DMS153 (cell line): ENCODE data around the gene TAX1BP3.

Experiments used
- DNase-seq: peaks from one replicate; lab custom pipeline; 2025; lab: John Stamatoyannopoulos, UW

TAX1BP3 gene

DNA sequence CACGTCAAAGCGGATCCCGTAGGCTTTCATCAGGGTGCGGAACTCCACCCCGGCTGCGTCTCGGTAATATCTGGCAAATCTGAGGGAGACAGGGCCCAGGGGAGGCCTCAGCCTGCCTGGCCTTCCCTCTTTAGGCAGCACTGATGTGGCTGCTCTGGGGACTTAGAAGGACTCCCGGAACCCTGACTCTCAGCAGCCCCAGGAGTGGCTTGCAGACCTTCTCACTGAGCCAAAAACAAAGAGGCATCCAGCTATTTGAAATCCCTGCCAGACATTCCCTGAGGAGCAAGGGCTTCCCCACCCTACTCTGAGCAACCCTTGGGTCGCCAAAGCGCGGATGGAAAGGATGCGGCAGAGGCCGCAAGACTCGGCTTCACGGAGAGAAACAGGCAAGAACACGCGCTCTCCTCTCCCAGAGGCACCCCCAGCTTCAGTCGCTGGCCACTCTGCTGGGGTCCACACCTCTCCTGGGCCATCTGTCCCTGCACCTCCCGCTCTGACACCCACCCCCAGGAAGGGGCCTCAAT, 19.7 kb upstream of the TAX1BP3 start:
- DNase-seq = no peak

DNA sequence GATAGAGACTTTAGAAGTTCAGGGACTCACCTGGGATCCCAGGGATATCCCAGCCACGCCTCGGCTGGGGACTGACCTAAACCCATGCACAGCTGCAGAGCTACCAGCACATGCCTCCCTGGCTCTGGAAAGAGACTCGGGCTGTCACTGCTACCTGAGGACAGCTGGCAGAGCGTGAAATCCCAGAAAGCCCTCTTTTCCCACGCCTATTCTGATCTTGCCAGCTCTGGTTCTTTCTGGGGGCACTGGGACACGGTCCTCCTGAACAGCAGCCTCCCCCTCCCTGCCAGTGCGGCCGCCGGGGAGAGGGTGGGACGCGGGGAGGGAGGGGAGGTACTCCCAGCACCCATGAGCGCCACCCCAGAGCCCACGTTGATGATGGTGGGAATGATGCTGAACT, 16.8 kb upstream of the TAX1BP3 start:
- no peak for DNase-seq

DNA sequence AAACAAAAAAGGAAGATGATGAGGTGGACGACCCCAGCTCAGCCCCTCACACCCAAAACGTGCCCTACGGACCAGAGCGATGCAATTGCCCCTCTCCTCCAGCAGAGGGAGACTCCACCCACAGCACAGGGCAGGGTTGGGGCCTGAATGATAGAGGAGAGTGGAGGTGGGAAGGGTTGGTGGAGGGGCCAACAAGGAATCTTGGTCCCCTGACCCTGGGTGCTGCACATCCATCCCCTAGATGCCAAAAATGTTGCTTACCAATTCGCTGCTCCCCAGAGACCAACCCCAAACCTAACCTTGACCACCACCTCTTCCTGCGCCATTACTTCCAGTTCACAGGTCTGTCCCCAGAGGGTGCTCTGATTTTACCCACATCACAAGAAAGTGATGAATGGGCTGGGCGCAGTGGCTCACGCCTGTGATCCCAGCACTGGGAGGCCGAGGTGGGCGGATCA, 14.7 kb upstream of the TAX1BP3 start:
- no peak for DNase-seq

DNA sequence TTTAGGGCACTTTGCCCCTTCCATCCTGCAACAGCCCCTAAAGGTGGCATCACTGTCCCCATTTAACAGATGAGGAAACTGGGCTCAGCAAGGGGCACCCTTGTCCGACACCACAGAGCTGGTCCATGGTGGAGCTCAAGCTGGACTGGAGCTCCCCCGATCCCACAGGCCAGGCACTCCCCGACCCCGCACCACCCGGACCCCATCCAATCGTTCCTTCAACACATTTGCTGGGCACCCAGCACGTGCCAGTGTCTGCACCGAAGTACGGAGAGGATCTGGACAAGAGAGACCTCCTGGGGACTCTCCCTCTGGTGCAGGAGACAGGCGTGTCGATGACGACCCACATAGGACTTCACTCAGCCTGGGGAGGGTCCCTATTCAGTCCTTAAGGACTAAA, 13.7 kb upstream of the TAX1BP3 start:
- no peak for DNase-seq

DNA sequence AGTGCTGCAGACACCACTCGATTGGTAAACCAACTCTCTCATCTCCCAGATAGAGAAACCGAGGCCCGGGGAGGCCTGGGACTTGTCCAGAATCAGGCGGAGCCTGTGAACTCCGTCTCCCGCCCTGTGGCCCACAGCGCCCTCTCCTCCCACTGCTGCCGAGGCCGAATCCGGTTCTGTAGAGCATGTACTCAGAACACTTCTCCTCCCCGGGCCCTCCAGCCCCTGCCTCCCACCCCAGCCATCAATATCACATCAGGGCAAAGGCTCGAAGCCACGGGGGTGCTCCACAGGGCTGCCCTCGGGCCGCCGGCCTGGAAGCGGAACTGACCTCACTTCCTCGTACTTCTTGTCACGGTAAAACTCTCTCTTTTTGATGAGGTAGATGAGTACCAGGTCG, 13.2 kb upstream of the TAX1BP3 start:
- DNase-seq = no peak

DNA sequence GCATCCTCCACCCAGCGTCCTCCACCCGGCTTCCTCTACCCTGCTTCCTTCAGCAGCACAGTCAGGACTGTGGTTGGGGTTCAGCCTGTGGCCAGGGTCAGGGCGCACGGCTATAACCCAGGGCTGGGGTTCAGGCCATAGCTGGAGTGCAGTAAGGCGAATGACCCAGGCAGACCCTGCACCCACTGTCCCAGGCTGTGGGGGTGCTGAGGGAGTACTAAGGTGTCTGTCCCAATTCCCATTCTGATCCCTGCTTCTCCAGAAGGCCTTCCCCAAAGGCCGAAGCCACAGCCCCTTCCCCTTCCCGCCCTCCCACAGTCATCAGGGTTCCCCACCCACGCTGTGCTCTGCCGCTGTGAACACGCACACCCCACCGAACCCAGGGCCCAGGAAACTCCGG, 12.7 kb upstream of the TAX1BP3 start:
- no peak for DNase-seq

DNA sequence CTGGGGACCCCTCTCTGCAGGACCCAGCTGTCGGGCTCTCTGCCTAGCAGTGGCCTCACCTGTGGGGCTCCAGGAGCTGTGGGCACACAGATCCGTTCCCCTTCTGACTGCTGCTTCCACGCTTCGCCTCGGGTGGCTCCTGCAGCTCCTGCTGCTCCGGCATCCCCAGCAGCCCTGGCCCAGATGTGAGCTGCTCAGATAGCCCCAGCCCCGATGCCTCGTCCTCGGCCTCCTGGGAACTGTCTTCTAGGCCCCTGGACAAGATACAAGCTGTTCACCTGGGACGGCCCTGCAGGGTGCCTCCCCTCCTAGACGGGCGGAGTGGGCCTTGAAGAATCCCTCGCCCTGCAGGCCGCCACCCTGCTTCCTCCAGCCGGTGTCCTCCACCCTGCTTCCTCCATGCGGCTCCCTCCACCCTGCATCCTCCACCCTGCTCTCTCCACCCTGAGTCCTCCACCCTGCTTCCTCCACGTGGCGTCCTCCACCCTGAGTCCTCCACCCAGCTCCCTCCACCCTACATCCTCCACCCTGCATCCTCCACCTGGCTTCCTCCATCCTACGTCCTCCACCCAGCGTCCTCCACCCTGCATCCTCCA, 11.3 kb upstream of the TAX1BP3 start:
- DNase-seq = no peak

DNA sequence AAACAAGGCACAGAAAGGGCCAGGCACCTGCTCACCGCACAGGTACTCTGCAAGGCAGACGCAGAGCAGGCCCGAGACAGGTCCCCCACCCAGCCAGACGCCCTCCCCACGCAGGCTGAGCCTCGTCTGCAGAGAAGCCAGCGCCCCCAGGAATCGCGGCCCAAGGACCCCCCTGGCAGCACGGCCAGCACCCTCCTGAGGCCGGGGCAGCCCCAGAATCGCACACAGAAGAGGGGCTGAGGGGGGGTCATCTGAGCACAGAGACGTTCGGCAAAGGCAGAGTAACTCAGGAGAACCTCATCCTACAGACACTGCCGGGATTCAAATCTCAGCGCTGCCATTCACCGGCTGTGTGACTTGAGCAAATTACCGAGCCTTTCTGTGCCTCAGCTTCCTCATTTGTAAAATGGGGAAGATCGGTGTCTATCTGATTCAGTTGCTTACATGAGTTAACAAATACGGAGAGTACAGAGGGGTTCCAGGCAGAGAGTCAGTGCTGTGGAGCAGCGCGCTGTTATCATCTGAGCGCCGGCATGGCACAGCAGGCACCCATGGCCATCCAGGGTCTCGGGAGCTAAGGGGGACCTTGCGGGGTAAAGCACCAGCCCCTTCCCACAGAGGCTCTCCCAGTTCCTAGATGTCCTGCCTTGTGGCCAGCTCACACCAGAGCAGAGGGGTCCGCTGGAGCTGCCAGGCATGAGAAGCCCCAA, 10.6 kb upstream of the TAX1BP3 start:
- DNase-seq = no peak

DNA sequence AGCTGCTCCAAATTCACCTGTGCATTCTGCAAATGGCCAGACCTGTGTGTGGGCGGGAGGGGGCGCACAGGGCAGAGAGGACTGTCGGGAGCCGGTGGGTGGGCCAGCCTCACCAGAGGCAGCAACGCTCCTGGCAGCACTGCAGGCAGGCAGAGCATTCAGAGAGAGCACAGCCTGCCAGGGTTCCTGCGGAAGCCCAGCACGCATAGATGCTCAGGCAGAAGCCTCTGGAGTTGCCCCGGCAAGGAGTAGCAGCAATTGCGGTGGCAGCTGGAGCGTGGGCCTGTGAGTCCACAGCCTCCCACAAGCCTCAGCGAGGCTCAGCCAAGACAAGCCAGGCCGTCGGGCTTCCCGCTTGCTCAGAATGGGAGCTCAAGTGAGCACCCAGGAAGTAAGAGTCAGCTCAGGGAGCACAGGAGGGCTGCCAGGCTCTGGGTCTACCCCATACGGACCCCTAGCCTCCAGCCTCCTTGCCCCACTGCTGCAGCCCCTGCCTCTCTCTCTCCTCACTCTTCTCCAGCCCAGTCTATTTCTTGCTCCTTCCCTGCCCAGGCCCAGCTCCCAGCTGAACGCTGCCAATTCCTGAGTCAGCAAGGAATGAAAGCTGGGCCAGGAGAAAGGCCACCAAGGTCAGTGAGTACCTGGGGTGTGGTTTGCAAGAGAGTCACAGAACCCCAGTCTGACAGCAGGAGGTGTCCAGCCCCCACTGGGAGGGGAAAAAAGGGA, 9.9 kb upstream of the TAX1BP3 start:
- no peak for DNase-seq

DNA sequence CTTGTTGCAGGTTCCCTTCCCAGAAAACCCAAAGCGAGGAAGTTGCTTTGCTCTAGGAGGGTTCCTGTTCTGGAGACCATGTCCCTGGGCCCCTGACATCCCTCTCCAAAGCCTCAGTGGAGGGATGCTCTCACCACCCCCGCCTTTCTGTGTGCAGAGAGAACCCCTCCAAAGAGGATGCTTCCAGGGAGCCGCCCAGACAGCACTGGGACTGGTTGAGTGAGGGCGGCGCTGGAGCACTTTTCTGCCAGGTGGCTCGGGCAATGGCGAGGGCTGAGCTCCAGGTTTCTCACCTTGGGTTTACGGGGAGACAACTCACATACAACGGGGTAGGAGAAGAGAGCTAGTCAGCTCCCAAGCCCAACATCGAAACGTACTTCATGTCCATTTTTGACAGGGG, 7.5 kb upstream of the TAX1BP3 start:
- DNase-seq = no peak

DNA sequence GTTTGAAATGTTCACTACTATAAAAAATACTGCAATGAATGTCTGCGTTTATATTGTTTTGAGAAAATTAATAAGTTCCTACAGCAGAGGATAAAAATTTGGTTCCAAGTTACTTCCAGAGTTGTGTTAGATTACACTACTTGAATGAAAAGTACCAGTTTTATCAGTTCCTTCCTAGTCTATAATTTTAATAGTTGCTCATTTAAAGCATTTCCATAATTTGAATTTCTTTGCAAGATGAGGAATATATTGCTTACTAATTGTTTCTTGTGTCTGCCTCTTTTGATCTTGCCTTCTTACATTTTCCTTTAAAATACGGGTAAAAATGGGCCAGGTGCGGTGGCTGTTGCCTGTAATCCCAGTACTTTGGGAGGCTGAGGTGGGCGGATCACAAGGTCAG, 4.2 kb upstream of the TAX1BP3 start:
- DNase-seq = no peak

DNA sequence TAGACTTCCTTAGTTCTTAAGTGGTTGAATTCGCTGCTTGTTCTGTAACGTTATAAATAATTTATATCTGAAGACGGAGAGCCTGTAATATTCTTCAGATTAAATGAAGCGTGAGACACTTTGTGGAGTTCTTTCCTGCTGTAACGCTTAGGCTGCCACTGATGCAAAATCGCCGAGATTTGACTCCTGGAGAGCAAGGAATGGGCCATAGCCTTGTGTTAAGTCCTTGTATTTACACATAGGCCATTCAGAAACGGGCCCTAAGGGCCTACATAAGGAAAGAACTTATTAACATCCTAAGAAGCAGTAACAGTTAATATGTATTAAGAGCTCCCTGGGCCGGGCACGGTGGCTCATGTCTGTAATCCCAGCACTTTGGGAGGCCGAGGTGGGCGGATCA, 1.2 kb upstream of the TAX1BP3 start:
- DNase-seq = no peak

DNA sequence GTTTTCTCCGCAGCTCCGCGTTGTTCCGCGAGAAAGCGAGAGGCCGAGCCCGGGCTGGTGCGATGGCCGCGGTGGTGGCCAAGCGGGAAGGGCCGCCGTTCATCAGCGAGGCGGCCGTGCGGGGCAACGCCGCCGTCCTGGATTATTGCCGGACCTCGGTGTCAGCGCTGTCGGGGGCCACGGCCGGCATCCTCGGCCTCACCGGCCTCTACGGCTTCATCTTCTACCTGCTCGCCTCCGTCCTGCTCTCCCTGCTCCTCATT, 638 bp upstream of the TAX1BP3 start:
- DNase-seq = no peak

DNA sequence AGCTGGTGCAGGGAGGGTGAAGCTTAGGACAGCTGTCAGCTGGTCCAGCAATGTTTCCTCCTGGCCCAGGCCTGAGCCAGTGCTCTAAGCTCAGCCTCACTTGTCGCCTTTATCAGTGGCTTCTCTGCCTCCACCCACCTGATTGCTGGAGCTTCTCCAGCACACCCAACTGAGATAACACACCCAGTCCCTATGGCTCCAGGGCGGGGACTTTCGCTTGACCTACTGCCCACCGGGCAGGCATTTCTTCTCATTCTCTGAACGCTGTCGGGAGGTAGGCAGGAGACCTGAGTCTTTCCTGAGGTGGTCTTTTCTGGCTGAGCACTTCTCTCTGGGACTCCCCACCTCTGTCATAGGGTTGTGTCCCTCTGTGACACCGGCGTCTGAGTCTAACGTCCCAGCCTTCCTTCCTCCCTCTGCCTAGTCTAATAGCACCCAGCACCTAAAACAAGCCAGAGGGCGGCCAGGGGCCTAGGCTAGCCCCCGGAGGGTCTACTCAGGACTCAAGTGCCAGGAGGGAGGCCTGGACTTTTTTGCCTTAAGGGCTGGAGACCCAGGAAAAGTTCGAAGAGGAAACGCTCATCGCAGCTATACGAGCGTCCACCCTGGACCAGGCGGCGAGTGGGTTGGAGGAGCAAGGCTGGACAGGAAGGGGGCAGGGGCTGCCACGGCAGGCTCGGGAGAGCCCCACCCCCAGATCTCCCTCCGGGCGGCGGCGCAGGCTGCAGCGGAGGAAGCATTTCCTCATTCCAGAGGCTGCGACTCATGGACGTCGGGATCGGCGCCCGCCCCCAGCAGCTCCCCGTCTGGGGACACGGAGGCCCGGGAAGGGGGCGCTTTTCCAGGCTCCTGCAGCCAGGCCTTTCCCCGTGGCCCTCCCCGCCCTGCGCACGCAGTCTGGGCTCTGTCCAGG, 756 bp downstream of the TAX1BP3 start:
- DNase-seq = peak; percentile 4

DNA sequence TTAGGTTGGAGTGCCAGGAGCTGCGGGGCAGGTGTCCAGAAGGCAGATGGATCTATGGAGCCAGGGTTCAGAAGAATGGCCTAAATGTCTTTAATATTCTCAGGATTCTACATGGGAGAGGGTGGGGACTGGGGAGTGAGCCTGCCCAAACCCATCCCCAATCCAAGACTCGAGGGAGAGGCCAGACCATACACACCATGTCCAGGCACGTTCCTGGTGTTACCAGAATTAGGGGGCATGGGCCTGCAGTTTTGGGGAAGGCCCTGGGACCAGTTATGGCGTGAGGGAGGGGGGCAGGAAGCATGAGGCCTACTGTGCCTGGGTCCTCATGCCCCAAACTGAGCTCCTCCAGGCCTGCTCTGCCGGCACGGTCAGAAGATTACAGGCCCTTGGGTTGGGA, 1.9 kb downstream of the TAX1BP3 start:
- DNase-seq = no peak

DNA sequence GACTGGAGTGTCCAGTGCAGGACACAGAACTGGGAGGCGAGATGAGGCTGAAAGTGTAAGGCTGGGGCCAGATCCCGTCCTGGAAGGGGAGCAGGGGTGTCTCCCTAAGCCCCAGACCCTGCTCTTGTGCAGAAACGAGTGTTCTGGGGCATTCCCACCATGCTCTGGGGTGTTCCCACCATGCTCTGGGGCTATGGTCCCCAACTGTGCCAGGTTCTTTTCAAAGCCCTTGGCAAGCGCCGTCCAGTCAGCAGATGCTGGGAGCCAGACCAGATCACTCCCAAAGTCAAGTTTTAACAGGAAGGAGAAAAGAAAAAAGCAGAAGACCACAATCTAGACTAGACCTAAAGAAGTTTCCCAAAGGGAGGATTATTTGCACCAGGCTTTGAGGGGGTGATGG, 2.5 kb downstream of the TAX1BP3 start:
- DNase-seq = no peak

DNA sequence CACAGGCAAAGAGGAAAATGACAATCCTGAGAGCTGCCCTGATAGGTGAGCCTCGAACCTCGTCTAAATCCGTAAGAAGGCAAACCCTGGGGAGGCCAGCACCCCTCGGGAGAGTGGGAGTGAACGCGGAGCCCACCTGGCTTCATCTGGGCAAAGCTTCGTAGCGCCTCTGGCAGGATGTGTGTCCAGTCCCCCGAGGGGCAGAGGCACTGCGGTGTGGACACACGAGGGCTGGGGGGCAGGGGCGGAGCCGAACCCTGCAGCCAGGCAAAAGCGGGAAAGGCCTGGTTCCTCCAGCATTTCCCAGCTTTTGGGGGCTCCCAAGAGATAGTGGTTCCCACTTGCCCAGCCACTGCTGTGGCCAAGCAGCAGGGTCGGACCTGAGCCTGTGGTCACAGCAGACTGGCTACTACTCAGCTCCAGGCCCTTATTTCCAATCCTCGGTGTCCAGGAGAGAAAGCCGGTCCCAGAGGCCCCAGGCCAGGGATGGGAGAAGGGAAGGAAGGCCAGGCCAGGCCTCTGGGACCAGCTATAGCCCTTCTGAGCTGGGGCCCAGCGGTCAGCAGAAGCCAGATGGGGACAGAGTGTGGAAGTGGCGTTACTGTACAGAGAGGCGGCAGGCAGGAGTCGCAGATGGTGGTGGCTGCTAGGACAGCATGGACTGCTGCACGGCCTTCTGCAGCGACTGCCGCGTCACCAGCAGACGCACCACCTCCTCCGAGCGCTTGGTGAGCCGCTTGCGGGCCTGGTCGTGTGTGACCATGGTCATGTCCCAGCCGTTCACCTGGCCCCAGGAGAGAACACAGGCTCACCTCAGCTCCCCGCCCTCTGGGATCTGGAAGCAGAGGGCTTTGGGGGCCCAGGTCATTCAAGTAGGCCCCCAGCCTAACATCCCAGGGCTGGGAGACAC, 5.0 kb downstream of the TAX1BP3 start:
- no peak for DNase-seq

DNA sequence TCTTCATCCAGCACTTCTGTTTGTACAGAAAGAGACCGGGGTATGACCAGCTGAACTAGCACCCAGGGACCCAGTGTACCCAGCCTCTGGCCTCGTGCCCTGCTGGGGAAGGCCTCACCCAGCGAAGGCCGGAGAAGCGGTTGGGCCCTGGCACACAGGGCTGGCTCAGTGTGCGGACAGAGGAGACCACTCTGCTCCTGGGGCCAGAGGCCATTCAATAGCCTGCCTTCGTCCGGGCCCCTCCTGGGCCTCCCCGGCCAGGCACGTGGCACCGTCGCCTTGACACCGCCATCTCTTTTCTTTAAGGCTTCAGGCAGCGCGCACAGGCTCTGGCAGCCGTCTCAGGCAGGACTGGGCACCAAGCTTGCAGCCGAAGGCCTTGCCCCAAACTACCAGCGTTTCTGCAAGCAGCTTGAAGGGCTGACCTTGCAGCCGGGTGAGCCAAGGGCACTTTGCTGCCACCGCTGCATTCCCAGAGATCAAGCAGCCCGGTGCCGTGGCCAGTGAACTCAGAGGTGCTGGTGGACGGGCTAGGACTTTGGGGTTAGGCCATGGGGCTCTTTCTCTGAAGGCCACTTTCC, 8.0 kb downstream of the TAX1BP3 start:
- DNase-seq = no peak

DNA sequence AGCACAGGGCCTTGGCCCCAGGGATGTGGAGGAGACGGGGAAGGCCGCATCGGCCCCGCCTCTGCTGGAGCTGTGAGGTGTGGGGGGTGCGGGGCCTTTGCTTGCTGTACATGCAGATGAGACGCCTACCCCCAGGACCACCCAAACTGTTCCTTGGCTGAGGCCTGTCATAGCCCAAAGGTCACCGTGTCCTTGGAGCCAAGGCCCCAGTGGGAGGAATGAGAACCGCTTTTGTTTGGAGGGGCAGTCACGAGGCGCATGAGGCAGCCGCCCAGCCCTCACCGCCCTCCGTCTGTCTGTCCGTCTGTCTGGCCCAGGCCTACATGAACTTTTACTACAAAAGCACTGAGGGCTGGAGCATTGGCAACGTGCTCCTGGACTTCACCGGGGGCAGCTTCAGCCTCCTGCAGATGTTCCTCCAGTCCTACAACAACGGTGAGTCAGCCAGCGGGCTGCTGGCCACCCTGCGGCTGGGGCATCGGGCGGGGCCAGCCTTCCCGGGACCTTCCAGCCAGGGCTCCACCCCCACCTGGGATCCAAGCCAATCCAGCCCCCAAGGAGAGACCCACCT, 8.8 kb downstream of the TAX1BP3 start:
- DNase-seq = no peak

DNA sequence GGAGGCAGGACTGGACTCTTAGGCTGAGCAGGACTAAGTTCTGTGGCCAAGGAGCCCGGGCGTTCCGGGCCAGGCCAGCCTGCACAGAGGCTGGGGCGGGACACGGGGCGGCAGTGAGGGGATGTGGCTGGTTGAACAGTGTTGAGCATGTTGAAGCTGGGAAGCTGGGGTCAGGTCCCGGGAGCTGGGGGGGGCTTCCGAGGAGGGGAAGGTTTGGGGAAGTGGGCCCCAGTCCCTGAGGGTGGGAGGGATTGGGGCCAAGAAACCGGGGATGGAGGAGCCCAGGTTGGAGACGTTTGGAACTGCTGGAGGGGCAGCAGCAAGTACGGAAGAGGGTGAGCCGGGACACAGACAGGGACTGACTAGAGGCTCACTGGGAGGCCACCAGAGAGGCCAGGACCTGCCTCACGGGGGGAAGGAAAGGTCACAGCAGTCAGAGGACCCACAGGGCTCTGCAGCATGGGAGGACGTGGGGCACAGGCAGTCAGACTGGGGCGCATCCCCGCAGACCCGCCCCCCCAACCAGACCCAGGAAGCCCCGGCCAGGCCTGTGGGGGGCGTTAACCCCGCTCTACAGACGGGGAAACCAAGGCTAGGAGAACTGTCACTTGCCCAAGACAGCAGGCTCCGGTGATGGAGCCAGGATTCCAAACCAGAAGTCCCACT, 9.5 kb downstream of the TAX1BP3 start:
- DNase-seq = no peak
